CD4-positive, alpha-beta T cell treated with Interleukin-4 for 1 hour (primary cell): ENCODE measurements around the gene KRTAP5-9.
"Not testable (repeated sequence)": the region's sequence is repeated elsewhere in the genome, so short reads cannot be mapped to it uniquely, and the experiment has no call there.

Source experiments
- DNase-seq, 2 donors: peaks; one replicate each; pipeline ENCODE4 v3.0.0-alpha.2; 2020 to 2022

KRTAP5-9 gene

DNA sequence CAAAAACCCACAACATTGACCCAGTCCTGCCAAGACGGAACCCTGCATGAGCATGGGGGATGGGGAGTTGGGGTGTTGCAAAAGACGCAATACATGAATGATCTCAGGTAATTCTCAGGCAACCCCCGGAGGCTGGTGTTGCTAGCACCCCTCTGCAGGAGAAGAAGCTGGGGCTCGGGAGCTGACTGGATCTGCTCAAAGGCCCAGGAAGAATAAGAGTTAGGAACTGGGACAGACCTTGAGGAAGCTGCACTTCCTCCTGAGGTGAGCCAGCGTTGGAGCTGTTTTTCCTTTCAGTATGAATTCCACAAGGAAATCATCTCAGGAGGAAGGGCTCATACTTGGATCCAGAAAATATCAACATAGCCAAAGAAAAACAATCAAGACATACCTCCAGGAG is at the start of gene KRTAP5-9:
TSS of gene KRTAP5-9 (plus strand) at position 301 of the 400 bp plus-strand sequence. CDS start 238 bp downstream, outside the sequence.
- no peak for DNase-seq

DNA sequence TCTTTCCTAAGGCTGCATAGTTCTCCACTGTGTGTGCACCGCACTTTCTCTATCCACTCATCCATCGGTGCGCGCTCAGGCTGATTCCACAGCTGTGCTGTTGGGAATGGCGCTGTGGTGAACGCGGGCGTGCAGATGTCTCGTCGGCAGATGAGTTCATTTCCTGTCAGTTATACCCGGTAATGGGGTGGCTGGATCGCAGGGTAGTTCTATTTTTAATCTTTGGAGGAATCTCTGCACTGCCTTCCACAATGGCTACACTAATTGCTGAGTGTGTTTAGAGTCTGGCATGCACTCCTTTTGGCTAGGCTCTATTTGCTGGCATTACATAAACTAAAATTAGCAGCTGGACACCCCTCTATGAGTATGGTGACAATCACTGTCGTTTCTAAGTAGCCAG is 49.1 kb upstream of the KRTAP5-9 start:
- DNase-seq = no peak

DNA sequence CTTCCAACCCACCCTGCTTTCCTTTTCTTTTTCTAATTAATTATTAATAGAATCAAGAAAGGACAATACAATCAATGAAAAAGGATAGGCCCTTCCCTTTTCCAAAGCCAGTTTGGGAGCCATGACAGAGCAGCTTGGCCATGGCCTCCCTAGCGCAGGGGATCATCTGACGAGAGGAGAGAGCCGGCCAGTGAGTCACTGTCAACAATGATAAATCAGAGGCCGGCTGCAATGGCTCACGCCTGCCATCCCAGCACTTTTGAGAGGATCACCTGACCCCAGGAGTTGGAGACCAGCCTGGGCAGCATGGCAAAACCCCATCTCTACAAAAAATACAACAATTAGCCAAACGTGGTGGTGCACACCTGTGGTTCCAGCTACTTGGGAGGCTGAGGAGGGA is 48.7 kb upstream of the KRTAP5-9 start:
- no peak for DNase-seq

GRCh38 chr11:71500601-71501021 is 47.6 kb upstream of the KRTAP5-9 start:
- no peak for DNase-seq

GRCh38 chr11:71501071-71501985 is 46.9 kb upstream of the KRTAP5-9 start:
- no peak for DNase-seq

- no peak for DNase-seq
Observed at GRCh38 chr11:71502026-71502425, 46.2 kb upstream of the KRTAP5-9 start.

- no peak for DNase-seq
Observed at GRCh38 chr11:71502871-71503435, 45.3 kb upstream of the KRTAP5-9 start.

GRCh38 chr11:71504531-71504930 is 43.7 kb upstream of the KRTAP5-9 start:
- DNase-seq = no peak

DNA sequence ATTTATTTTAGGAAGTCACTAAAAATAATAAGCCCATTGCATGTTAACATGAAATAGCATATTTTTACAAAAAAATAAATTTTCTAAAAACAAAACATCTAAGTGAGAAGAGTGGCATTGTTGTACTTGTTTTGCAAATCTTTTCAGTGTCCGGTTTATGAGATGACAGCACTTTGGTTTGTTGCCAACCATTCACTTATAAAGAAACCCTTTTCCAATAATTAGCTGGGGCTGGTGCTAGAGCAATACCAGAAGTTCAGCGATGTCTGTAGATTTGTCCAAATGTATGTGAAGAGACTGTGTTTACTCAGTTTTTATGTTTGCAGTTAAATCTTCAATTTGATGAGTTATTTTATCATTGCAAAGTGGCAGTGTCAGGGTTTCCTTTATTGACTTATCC is 43.2 kb upstream of the KRTAP5-9 start:
- DNase-seq = no peak

GRCh38 chr11:71505781-71506180 is 42.4 kb upstream of the KRTAP5-9 start:
- DNase-seq = no peak

GRCh38 chr11:71507102-71507501 is 41.1 kb upstream of the KRTAP5-9 start:
- DNase-seq = no peak

GRCh38 chr11:71518506-71519471 is 29.4 kb upstream of the KRTAP5-9 start:
- no peak for DNase-seq

DNA sequence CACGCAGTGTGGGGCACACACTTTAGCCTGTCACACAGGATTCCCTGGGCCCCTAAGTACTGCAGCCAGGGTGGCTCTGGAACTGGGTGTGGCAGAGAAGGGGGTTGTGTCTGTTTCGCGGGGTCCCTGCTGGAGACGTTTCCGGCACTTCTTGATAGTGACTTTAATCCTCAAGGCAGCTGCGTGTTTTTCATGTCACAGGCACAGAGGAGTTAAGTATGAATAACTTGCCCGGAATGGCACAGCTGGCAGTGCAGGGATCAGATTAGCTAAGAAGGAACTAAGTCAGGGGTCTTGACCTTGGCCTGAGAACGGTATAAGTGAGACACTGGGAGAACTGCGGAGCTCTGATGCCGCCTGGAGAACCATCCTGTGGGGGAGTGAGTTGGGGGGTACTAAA is 28.7 kb upstream of the KRTAP5-9 start:
- no peak for DNase-seq

DNA sequence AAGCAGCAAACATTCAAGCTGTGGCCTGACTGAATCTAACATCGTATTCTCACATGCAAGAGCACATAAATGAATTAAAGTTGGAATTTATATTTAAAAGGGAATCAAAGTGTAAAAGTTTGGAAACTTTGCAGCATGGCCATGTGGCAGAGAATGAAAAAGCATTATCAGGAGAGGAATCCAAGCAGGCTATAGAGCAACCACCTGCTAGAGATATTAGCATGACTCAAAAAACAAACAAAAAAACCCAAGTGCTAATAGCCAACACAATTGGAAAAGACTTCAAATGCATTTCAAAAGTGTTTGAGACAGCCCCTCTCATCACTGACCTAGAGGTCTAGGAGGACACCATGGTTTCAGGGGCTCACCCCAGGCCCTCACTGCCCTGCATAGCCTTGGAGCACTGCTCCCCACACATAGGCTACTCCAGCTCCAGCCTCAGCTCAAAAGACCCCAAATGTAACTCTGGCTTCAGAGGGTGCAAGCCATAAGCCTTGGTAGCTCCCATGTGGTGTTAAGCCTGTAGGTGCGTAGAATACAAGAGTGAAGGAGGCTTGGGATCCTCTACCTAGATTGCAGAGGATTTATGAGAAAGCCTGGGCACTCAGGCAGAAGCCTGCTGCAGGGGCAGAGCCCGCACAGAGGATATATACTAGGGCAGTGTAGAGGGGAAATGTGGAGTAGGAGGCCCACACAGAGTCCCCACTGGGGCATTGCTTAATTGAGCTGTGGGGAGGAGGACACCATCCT is 22.9 kb upstream of the KRTAP5-9 start:
- no peak for DNase-seq

DNA sequence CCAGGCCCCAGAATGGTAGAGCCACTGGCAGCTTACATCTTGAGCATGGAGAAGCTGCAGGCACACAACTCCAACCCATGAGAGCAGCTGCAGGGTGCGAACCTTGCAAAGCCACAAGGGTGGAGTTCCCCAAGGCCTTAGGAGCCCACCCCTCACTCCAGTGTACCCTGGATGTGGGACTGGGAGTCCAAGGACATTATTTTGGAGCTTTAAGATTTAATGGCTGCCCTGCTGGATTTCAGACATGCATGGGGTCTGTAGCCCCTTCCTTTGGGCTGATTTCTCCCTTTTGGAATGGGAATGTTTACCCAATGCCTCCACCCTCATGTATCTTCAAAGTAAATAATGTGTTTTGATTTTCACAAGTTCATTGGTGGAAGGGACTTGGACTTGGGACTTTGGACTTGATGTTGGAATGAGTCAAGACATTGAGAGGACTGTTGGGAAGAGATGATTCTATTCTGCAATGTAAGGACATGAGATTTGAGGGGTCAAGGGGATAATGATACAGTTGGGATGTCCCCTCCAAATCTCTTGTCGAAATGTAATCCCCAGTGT is 22.2 kb upstream of the KRTAP5-9 start:
- no peak for DNase-seq

DNA sequence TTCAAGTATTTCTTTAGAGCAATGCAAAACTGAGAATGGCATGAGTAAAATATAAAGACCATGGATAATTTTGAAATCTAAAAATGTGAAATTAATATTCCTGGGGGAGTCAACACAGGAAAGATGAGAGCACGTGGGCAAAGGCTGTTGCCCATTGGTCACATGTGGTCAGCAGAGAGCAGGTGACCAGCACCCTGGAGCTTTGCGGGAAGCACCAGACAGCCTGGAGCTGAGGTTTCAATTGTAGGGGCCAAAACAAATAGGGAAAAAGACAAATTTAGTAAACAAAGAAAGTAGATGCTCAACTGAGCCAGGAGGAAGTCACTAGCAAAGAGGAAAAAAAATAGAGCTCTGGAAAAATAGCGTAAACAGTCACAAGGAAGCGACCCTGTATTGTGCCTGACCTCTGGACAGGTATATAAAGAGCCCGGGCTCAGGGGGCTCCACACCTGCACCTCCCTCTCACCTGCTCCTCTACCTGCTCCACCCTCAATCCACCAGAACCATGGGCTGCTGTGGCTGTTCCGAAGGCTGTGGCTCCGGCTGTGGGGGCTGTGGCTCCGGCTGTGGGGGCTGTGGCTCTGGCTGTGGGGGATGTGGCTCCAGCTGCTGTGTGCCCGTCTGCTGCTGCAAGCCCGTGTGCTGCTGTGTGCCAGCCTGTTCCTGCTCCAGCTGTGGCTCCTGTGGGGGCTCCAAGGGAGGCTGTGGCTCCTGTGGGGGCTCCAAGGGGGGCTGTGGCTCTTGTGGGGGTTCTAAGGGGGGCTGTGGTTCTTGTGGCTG is 21.2 kb upstream of the KRTAP5-9 start, which contains the start of gene KRTAP5-7:
TSS of gene KRTAP5-7 (plus strand) at position 472 of the 780 bp plus-strand sequence. CDS start at position 506, 34 bp downstream.
- not testable (repeated sequence) for DNase-seq

GRCh38 chr11:71527576-71528210 is 20.5 kb upstream of the KRTAP5-9 start:
- DNase-seq = no peak

- DNase-seq = no peak
Observed at GRCh38 chr11:71530602-71531001, 17.6 kb upstream of the KRTAP5-9 start.

DNA sequence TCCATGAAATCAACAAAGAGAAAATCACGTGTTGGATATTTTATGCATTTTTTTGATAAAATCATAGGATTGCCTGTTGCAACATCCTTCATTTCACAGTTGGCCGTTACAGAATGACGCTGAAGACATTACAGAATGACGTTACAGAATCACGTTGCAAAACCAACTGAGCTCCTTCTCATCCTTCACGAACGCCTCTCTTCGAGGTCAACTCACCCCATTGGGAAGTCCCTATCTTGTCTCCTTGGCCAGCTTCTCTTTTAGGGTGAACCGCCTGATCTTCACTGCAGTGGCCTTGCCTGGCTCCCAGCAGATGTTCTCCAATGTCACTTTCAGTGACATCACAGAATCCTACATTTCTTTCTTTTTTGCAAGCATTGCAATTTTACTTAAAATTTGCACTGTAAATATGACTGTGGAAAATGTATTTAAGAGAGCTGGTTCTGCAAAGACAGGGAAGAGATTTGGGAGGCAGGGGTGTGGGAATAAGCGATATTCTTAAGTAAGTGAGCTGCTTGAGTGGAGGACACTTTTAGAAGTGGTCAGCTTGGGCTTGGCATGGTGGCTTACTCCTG is 16.1 kb upstream of the KRTAP5-9 start:
- DNase-seq = no peak
